Activated CD8-positive, alpha-beta memory T cell treated with anti-CD3 and anti-CD28 coated beads for 4 hours (primary cell): ENCODE results near the gene DYNC1LI2.
"Not testable (repeated sequence)": the region's sequence is repeated elsewhere in the genome, so short reads cannot be mapped to it uniquely, and the experiment has no call there.

Experiments used
- DNase-seq, 2 donors: peaks; one replicate each; pipeline ENCODE4 v3.0.0-alpha.2; 2020; ENCODE audit warnings: low read depth in 2 of 2

The DYNC1LI2 gene

DNA sequence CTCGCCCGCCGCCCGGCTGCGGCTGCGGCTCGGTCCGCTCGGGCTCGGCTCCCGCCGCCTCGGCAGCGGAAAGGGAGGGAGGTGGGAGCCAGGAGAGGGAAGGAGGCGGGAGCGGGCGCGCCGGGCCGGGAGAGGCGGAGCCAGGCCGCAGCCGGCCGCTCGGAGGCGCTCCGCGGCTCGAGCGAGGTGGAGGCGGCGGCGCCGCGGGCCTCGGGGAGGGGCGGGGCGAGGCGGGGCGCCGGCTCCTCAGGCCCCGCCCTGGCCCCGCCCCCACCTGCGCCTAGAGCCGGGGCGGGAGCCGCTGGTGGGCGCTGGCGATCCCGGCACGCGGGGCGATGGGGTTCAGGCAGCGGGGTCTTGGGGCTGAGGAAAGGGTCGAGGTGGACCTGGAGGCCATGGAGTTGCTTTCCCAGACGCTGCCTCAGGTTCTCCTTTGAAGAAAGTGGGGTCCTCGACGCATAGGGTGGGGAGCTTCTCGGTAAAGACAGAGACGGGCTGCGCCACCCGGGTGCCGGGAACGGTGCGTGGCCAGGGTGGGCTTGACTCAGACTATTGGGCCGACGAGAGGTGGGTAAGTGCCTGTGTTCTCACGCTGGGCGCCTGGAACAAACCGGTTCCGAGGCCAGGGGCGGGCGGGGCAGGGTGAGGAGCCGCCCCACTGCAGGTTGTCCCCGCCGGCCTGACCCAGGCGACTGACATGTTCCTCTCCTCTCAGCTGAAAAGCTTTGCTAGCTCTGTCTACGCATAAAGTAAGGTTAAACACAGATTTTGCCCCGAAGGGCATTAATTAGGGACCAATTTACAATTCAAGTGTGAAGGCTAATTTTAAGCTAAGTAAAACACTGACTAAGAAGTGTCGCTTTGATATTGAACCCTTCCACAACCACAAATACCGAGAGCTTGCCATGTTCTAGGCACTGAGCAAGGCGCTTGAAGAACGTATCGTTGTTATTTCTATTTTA, 54.5 kb downstream of the DYNC1LI2 start, which contains the start of gene CMTM4:
Gene CMTM4, minus strand, starts transcription at position 75 of the 962 bp plus-strand sequence. CDS start 218 bp downstream, outside the sequence.
- peak; percentile 32 to 34 for DNase-seq

DNA sequence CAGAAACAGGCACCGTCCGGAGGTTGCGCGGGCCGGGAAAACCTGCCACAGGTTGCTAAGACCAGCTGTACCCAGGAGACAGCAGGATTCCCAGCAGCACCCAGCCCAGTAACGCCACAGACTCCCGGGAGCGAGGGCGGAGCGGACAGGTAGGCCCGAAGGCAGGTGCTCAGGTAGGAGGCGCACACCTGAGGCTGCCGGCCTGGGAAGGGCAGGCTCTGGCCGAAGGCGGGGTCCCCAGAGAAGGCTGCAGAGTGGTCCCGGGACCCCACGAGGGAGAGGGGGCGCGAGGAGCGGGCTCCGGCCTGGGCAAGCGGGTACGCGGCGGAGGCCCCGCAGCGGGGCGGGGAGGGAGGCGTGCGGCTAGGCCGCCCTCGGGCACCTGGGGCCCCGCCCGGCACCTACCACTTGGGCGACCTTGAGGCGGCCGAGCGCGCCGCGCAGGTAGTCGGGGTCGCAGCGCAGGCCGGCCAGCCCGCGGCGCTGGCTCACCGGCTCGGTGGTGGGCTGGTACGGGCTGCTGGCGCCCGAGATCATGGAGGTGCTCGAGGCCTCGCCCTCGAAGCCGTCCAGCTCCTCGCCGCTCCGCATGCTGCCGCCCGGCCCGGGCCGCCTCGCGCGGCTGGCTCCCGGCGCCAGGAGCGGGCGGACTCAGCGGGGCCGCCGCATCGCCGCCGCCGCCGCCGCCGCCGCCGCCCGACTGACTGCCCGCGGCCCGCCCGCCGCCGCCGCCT, 55.3 kb downstream of the DYNC1LI2 start:
- DNase-seq, result no peak

- no peak for DNase-seq
These were observed 55.9 kb downstream of the DYNC1LI2 start for GRCh38 chr16:66695471-66695934.

DNA sequence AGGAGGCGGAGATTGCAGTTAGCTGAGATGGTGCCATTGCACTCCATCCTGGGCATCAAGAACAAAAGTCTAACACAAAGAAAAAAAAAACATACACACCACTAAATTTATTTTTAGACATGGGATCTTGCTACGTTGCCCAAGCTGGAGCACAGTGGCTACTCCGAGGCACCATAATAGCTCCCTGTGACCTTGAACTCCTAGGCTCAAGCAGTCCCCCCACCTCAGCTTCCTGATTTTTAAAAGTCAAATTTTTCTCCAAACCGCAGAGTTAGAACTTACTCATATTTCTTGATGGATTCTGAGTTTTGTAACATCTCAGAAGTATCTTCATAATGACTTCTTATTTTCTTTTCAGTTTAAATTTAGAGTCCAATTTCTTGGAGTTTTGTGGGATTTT, 58.3 kb downstream of the DYNC1LI2 start:
- no peak for DNase-seq

- DNase-seq, result no peak
These were observed 59.1 kb downstream of the DYNC1LI2 start for GRCh38 chr16:66692341-66692740.

GRCh38 chr16:66691234-66691633, 60.2 kb downstream of the DYNC1LI2 start:
- no peak for DNase-seq

DNA sequence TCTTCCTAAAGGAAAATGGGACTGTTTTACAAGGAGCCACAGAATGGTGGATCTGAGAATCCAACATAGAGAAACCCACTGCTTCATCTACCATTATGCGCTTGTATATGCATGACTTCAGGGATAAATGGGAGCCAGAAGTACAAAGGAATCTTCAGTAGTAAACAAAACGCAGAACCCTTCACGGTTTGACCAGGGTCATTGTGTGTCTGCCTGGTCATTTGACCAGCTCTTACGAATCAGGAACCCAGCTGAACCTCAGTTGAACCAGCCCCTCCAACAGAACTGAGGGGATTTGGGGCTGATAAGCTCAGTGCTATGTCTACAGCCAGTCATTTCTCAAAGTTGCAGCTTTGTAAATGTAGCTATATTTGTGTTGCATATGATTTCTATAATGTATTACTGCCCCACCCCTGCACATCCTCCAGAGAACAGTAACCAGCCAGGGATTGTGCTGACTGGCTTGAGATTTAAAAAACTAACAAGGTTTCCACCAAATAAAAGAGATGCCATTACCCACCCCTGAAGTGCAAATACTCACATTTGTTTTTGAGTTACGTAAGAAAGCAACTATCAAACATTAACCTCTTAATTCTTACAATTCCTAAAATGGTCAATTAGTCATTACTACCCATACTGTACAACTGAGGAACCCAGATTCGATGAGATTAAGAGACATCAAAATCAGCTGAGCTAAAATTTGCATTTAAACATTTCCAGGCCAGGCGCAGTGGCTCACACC, 61.1 kb downstream of the DYNC1LI2 start:
- no peak for DNase-seq

- no peak for DNase-seq
These were observed 62.1 kb downstream of the DYNC1LI2 start for GRCh38 chr16:66689282-66689681.

GRCh38 chr16:66687906-66688625, 63.3 kb downstream of the DYNC1LI2 start:
- DNase-seq, result no peak

GRCh38 chr16:66685501-66686115, 65.8 kb downstream of the DYNC1LI2 start:
- DNase-seq, result not testable (repeated sequence)

DNA sequence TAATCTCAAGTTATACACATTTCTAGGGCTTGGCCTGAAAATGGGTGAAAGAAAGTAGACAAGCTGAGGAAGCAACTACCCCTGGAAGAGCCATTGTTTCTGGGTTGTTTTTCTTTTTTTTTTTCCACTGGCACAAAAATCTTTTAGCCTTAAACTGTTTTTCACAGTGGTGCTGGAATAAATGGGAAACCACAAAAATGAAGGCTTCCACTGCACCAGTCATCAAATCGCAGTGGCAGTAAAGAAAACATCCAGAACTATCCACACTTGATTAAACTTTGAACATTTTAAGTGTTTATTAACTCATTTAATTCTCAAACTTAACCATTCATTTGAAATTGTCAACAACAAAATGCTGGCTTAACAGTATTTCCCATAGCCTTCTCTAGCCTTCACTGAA, 69.1 kb downstream of the DYNC1LI2 start:
- no peak for DNase-seq

DNA sequence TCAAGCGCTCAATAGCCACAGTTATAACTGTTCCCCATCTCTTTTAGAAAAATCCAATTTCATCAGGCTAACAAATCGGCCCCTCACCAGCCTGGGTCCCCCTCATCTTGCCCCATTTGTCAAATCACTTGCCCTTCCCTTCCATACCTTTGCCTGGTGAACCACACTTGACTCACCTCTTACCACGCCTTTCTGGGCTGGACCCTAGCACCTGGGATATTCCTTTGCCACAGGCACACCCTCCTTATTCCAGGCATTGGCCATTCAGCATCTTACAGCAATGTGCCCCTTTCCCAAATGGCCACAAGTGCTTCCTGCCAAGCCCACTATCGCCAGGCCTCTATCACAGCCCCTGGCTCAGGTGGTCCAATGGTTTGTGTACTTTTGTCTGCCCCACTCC, 69.7 kb downstream of the DYNC1LI2 start:
- no peak for DNase-seq

DNA sequence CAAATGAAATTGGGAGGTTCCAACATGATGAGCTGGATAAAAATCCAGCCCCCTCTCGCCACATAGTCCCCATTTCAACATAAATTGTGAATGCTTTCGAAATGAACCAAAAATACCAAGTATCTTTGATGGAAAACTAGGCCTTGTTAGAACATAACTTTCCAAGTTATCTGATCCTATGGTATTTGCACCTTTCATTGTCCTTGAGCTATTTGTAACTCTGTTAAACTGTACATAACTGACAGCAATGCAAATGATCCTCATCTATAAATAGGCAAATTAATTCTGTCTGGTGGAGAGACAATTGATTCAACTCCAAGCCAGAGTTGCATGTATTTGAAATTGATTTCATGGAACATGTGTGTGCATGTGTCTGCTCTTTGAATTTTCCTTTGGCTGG, 73.1 kb downstream of the DYNC1LI2 start:
- no peak for DNase-seq

DNA sequence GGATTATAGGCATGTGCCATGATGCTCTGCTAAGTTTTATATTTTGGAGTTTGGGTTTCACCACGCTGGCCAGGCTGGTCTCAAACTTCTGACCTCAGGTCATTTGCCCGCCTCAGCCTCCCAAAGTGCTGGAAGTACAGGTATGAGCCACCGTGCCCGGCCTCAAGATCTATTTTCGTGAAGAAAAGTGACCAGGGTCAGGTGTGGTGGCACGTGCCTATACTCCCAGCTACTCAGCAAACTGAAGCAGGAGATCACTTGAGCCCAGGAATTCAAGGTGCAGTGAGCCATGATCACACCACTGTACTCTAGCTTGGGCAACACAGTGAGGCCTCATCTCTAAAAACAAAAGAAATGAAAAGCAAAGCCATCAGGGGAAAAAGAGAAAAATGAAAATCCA, 73.6 kb downstream of the DYNC1LI2 start:
- no peak for DNase-seq

DNA sequence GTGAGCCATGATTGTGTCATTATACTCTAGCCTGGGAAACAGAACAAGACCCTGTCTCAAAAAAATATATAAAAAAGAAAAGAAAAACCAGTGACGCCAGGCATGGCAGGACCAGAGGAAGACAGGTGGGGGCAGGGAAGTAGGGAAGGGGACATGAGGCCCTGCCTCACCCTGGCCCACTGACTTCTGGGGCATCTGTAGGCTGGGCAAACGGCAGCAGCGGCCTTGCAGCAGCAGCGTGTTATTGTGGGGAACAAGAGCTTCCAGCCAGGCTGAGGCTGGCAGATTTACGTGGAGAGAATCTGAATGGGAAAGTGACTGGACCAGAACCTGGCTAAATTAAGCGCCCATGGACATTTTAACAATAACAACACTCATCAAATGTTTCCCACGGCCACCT, 74.2 kb downstream of the DYNC1LI2 start:
- DNase-seq, result no peak

DNA sequence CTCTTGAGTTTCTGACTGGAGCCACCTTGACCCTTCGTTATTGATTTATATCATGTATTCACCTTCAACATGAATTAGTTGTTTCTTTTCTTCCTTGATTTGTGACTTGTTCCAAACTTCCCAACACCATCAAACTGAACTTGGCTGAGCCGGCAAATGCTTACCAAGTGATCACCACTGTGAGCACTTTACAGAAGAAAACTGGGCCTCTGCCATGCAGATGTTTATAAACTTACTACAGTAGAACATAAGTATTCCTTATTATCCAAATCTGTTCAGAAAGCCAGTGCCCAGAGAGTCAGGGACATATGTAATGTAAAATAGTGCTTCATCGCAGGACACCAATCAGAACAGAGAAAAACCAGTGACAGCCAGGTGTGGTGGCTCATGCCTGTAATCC, 74.8 kb downstream of the DYNC1LI2 start:
- DNase-seq, result no peak

GRCh38 chr16:66673691-66674090, 77.7 kb downstream of the DYNC1LI2 start:
- DNase-seq, result no peak
